Keratinocyte (primary cell): ENCODE measurements around the gene KDM5C. TPM values are rescaled to one million over a fixed set of nuclear protein-coding genes. Genes with fewer than 3 reads are reported as not detected.

Source experiments
- DNase-seq: peaks from one replicate; pipeline ENCODE4 v3.0.0-alpha.2; 2011; ENCODE audit warnings: low read depth, missing footprints, low spot score
- FAIRE-seq: peaks from 2 replicates; lab custom pipeline; 2011; peaks lifted over from hg19 to GRCh38; lab: Jason Lieb, UNC
- H2AFZ ChIP-seq: 2 replicates; pipeline ENCODE4 v1.6.0; 2012; ENCODE audit warnings: low read length, control low read depth, inconsistent platforms; ENCODE audit not compliant: control insufficient read depth
- H3K27ac ChIP-seq: 2 replicates; pipeline ENCODE4 v1.5.1; 2011; ENCODE audit warnings: low read length; ENCODE audit not compliant: control insufficient read depth, insufficient read depth
- H3K27me3 ChIP-seq: 3 replicates; pipeline ENCODE4 v1.6.0; 2011; ENCODE audit warnings: low read length; ENCODE audit not compliant: control insufficient read depth, insufficient read depth; ENCODE audit errors: extremely low read depth
- H3K36me3 ChIP-seq, 2 experiments: 2 replicates in 1 of 2; 3 replicates in 1 of 2; pipeline ENCODE4 v1.5.1; 2011; ENCODE audit warnings: low read length in 2 of 2, mild to moderate bottlenecking in 1 of 2; ENCODE audit not compliant: control insufficient read depth in 2 of 2, insufficient read depth in 2 of 2; ENCODE audit errors: extremely low read depth in 1 of 2
- H3K4me1 ChIP-seq: 3 replicates; pipeline ENCODE4 v1.5.1; 2011; ENCODE audit warnings: low read length; ENCODE audit not compliant: control insufficient read depth, insufficient read depth; ENCODE audit errors: extremely low read depth
- H3K4me2 ChIP-seq: 3 replicates; pipeline ENCODE4 v1.6.0; 2011; ENCODE audit warnings: low read depth, low read length; ENCODE audit not compliant: control insufficient read depth, insufficient read depth; ENCODE audit errors: extremely low read depth
- H3K4me3 ChIP-seq, 3 experiments: fragments of 200-600 bp in 1 of 3; sonication (generic) in 1 of 3; 2 replicates in 2 of 3; 3 replicates in 1 of 3; pipeline ENCODE4 v1.5.1; 2011 to 2016; ENCODE audit warnings: low read length in 3 of 3, mild to moderate bottlenecking in 3 of 3, control low read depth in 2 of 3, inconsistent platforms in 1 of 3, low read depth in 1 of 3, mixed read lengths in 1 of 3, mixed run types in 1 of 3, moderate library complexity in 1 of 3; ENCODE audit not compliant: control insufficient read depth in 2 of 3, insufficient read depth in 2 of 3; ENCODE audit errors: extremely low read depth in 1 of 3
- H3K79me2 ChIP-seq: 2 replicates; pipeline ENCODE4 v1.6.0; 2012; ENCODE audit warnings: low read length; ENCODE audit not compliant: control insufficient read depth, insufficient read depth
- H3K9ac ChIP-seq: 3 replicates; pipeline ENCODE4 v1.6.0; 2011; ENCODE audit warnings: low read length; ENCODE audit not compliant: control insufficient read depth, insufficient read depth; ENCODE audit errors: extremely low read depth
- H3K9me1 ChIP-seq: 3 replicates; pipeline ENCODE4 v1.6.0; 2011; ENCODE audit warnings: low read length; ENCODE audit not compliant: control insufficient read depth, insufficient read depth; ENCODE audit errors: extremely low read depth
- H3K9me3 ChIP-seq: 2 replicates; pipeline ENCODE4 v1.5.1; 2012; ENCODE audit warnings: low read depth, low read length; ENCODE audit not compliant: control insufficient read depth
- H4K20me1 ChIP-seq: 3 replicates; pipeline ENCODE4 v1.6.0; 2011; ENCODE audit warnings: low read length; ENCODE audit not compliant: control insufficient read depth, insufficient read depth; ENCODE audit errors: extremely low read depth
- CTCF ChIP-seq, 3 experiments: IDR thresholded peaks in 1 of 3; conservative IDR thresholded peaks in 1 of 3; optimal IDR thresholded peaks in 1 of 3; 2 replicates in 2 of 3; 3 replicates in 1 of 3; pipeline versions ENCODE3 to v1.5.1; 2011; ENCODE audit warnings: low read length in 3 of 3, mild to moderate bottlenecking in 3 of 3, moderate library complexity in 2 of 3, control low read depth in 1 of 3, inconsistent platforms in 1 of 3; ENCODE audit not compliant: insufficient read depth in 2 of 3; ENCODE audit errors: extremely low read depth in 1 of 3
- EZH2 ChIP-seq: IDR thresholded peaks from one replicate; pipeline ENCODE4 v1.6.1; 2012; ENCODE audit warnings: inconsistent platforms, mild to moderate bottlenecking, low read length, moderate library complexity
- dilution Hi-C: fragments of 300-500 bp; cut with MboI; formaldehyde crosslinking; loops from one replicate; pipeline ENCODE4 v1.7.0; 2020; ENCODE audit warnings: low sequenced_read_pairs; ENCODE audit not compliant: extremely low pct_ligation_motif_present
- polyA plus RNA-seq, 5 experiments: library from polyadenylated mRNA; depleted of rRNA in 3 of 5; stranded (reverse) in 3 of 5; stranded (forward) in 1 of 5; unstranded in 1 of 5; fragments of >200 nt; gene quantifications; 1 replicate in 1 of 5; 2 replicates in 3 of 5; 3 replicates in 1 of 5; pipeline versions ENCODE4 v1.2.1 to v1.2.3, GENCODE V29; 2011 to 2012; ENCODE audit warnings: missing spikeins in 2 of 5, low read depth in 1 of 5, low replicate concordance in 1 of 5

KDM5C gene
- polyA plus RNA-seq, 1 donor (not counting 4 experiments of a cell fraction or from before 2014, with no cell fraction given): 46.0 TPM

DNA sequence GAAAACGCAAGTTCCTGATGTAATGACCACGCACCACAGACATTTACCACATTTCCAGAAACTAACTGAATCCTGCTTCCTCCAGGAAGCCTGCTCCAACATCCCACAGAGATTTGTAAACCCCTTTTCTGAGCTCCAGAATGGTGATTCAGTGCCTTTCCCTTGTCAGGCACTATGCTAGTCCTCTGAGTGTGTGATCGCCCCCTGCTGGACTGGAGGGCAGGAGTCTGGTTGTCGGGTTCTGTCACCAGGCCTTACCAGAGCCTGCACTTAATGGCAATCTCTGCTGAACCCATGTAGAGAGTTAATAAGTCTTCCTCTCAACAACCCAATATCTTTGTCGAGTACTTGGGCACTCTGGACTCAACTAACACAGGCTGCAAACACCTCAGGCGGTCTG lies 14.5 kb upstream of the KDM5C start:
- Histone ChIP-seq H3K27me3 (no peaks in the 10 kb centered on the region), H3K4me2 (no peak overlapping the region), H3K36me3 (peaks cover 0 to 2% of the 10 kb centered on the region in 2 experiments), H3K9me1 (no peaks in the 10 kb centered on the region), H3K4me1 (no peaks in the 10 kb centered on the region), H3K4me3 (no peak overlapping the region), H3K9me3 (no peaks in the 10 kb centered on the region), H3K79me2 (no peaks in the 10 kb centered on the region), H4K20me1 (no peaks in the 10 kb centered on the region), H3K9ac (no peak overlapping the region), H2AFZ (no peak overlapping the region), H3K27ac (no peak overlapping the region)
- DNase-seq (no peak), FAIRE-seq (no peak)
- peak; percentile 20 to 27 (median 27) for TF ChIP-seq CTCF (optimal IDR thresholded peaks at IDR 0.05 in 1 of 3, IDR thresholded peaks at IDR 0.05 in 1 of 3, conservative IDR thresholded peaks at IDR 0.05 in 1 of 3; ENCODE audit: extremely low read depth in 1 of 3, insufficient read depth in 2 of 3, low read length in 3 of 3)
- no peak for TF ChIP-seq EZH2
- dilution Hi-C loops: no loop called here

DNA sequence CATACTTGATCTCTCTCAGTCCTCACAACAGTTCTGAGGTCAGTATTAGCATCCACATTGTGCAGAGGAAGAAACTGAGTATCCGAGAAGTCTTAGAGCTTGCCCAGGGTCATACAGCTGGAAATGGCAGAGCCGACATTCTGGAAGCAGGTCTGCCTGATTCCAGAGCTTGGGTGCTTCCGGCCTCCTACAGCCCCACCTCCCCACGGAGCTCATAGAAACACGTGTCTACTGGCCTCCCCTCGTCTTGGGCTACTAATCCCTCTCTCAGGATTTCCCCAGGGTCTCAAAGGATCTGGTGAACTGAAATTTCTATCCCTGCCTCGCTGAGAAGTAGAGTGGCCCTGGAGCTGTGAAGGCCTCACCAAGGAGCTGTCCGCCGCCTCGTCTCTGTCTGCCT lies 12.0 kb upstream of the KDM5C start:
- no peak overlapping the region for H3K9ac ChIP-seq
- no peaks in the 10 kb centered on the region for H3K27me3 ChIP-seq
- no peak overlapping the region for H3K27ac ChIP-seq
- H3K4me2 ChIP-seq: no peak overlapping the region
- TF ChIP-seq CTCF (optimal IDR thresholded peaks at IDR 0.05 in 1 of 3, IDR thresholded peaks at IDR 0.05 in 1 of 3, conservative IDR thresholded peaks at IDR 0.05 in 1 of 3; ENCODE audit: extremely low read depth in 1 of 3, insufficient read depth in 2 of 3, low read length in 3 of 3): no peak
- no peak for TF ChIP-seq EZH2
- H2AFZ ChIP-seq: no peak overlapping the region
- no peaks in the 10 kb centered on the region for H3K4me1 ChIP-seq
- no peaks in the 10 kb centered on the region for H3K9me1 ChIP-seq
- dilution Hi-C loops: no loop called here
- no peaks in the 10 kb centered on the region for H4K20me1 ChIP-seq
- no peaks in the 10 kb centered on the region for H3K9me3 ChIP-seq
- H3K36me3 ChIP-seq: no peaks in the 10 kb centered on the region
- no peak overlapping the region for H3K4me3 ChIP-seq
- H3K79me2 ChIP-seq: no peaks in the 10 kb centered on the region
- DNase-seq (no peak), FAIRE-seq (no peak)
